Posterior cingulate gyrus (tissue), 11 donors: Measurements from ENCODE around the gene APAF1.

Experiments
- DNase-seq, 10 donors: peaks; one replicate each; pipeline versions ENCODE4 v3.0.0 to v3.0.0-alpha.2; 2020 to 2021; ENCODE audit warnings: mixed read lengths in 3 of 10
- intact Hi-C: fragments of 100-400 bp; cut with DNase I; formaldehyde crosslinking; loops from one replicate; pipeline ENCODE4 v1.15.1; 2023

APAF1 gene

GRCh38 chr12:98656289-98657101, 11.4 kb downstream of the APAF1 start:
- intact Hi-C loops: no loop called here
- no peak for DNase-seq

- DNase-seq: no peak
- intact Hi-C loops: no loop called here
Observed at GRCh38 chr12:98660521-98660920, 15.4 kb downstream of the APAF1 start.

DNA sequence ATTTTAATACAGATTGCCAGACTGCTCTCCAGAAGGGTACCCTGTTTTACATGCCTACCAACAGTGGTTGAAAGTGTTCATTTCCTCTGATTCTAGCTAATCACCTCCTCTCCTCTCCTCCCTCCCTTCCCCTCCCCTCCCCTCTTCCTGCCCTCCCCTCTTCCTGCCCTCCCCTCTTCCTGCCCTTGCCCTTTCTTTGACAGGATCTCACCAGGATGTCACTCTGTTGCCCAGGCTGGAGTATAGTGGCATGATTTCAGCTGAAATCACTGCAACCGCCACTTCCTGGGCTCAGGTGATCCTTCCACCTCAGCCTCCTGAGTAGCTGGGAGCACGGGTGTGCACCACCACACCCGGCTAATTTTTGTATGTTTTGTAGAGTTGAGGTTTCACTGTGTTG, 24.7 kb downstream of the APAF1 start:
- DNase-seq: no peak
- intact Hi-C loops: no loop called here

- no peak for DNase-seq
- intact Hi-C loops: no loop called here
Observed at GRCh38 chr12:98671459-98671858, 26.4 kb downstream of the APAF1 start.

DNA sequence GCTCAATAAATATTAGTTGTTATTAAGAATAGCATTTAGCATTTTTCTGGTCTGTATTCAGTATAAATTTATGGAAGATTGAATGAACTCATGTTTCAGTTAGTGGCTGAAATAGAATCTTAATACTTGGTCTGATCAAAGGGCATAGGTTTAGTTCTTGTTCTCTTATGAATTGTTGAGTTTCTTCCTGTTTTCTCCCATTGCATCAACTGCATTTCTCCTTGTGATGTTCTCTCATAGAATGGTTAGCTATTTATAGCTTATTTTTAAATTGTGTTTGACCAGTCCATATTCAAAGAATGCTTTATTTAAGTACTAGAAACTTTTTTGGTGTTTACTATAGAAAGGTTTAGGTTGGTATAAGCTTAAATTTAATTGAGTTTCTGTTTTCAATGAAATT, 29.8 kb downstream of the APAF1 start:
- intact Hi-C loops: no loop called here
- no peak for DNase-seq

DNA sequence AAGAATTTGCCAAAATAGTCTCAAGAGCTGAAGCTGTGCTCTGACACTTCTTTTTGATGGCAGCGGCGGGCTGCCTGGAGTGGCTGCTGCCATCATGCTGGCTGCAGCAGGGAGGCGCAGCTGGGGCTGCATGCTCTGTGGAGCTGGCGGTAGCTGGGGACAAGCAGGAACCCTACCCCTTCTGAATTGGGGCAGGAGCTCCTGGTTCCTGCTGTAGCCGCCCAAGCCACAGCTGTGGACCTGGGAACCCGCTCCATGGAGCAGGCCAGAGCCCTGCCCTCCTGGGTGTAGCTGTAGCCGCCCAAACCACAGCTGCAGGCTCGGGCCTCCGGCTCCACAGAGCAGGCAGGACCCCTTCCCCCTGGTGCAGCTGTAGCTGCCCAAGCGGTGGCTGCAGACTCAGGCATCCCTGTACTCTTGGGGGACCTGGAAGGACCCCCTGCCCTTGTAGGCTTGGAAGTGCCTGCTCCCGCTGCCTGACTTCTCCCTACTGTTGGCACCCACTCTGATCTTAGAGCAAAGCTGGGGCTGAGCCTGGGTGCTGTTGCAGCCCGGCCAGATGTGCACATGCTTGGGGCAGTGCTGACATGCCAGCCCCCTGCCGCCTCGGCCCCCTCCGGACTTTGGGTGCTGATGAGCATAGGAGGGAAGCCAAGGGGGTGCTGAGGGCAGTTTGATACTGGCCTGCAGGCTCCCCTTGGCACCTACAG, 33.3 kb downstream of the APAF1 start:
- peak in 1 of 10 donors; percentile 61 for DNase-seq
- intact Hi-C loops: no loop called here

- no peak for DNase-seq
- intact Hi-C loops: no loop called here
Observed at GRCh38 chr12:98678946-98679610, 34.0 kb downstream of the APAF1 start.

- DNase-seq: peak in 1 of 10 donors; percentile 47
- intact Hi-C loops: no loop called here
Observed at GRCh38 chr12:98679611-98680005, 34.5 kb downstream of the APAF1 start.

DNA sequence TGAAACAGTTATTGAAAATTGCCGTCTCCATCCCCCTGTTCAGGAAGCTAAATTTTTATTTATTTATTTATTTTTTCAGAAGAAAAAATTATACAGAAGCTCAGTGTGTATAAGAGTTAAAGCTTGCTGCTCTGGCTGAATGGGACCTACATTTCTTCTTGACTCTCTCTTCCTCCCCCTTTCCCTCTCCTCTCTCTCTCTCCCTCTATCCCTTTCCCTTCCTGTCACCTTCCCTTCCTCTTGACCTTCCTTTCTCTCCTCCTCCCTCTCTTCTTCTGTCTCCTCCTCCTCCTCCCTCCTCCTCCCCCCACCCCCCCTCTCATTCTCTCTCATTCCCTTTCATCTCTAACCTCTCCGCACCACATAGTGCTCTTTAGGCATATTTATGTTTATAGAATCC, 39.1 kb downstream of the APAF1 start:
- intact Hi-C loops: no loop called here
- no peak for DNase-seq

DNA sequence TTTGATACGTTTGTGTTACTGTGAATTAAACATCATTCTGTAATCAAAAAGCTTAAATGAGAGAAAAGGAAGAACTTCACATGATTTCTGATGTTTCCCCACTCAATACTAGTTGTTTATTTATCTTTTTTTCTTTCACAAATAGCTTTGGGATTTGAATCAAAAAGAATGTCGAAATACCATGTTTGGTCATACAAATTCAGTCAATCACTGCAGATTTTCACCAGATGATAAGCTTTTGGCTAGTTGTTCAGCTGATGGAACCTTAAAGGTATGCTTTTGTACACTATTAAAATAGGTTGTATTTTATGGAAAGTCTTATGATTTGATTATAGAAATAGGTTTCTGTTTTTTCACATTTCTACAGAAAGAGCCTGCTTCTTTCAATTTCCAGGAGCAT, 41.5 kb downstream of the APAF1 start:
- DNase-seq: no peak
- intact Hi-C loops: no loop called here

- intact Hi-C loops: no loop called here
- no peak for DNase-seq
Observed at GRCh38 chr12:98691351-98691750, 46.3 kb downstream of the APAF1 start.

- intact Hi-C loops: no loop called here
- DNase-seq: no peak
Observed at GRCh38 chr12:98696036-98696646, 51.1 kb downstream of the APAF1 start.

DNA sequence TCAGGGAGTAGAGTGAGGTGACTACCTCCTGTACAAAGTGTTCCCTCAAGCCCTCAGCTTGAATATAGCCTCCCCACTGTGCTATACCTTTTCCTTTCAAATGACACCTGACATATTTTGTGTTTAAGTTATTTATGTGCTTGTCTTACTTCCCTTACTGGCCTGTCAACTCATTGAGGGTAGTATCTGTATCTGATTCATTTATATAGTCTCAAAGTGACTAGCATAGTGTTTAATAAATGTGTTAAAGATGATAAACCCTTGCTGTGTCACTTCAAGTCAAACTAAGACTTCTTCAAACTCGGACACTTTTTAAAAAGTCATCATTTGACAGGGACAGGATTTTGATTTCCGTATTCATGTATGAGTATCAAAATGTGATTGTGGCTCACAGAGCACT, 52.1 kb downstream of the APAF1 start:
- intact Hi-C loops: no loop called here
- DNase-seq: no peak

DNA sequence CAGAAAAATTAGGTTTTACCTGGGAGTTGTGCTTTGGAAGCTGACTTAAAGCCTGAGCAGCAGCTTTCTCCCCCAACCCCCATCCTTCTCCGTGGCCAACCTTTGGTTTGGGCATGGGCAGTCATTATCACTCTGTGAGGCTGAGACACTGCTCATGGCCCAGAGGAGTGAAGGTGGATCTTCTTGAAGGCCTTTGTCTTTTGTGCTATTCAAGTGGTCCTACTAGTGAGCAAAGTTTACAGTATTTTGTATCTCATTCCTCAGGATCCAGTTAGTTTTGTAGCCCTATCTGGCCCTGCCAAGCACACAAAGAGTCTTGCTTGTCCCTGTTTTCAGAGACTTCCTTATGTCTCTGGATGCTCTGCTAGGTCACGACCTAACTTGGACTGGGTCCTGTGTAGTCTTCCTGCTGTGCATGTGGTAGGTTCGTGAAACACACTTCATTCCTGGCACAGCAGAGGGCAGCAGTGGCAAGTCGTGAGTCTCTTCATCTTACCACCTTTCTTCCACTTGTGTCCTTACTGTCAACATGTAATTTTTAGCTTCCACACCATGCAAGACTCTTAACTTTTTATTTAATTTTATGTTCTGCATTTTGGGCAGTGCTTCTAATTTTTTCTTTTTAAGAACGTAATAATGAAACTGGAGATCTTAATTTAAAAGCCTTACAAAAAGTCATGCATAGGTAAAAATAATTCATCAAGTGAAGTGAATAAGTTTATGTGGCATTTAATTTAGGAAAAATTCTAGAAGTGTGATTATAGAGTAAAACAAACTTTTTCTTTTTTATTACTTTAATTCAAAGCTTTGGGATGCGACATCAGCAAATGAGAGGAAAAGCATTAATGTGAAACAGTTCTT, 53.7 kb downstream of the APAF1 start:
- intact Hi-C loops: loop anchor here (2.0 kb wide), 1 partner anchor 240 kb away; no protein-coding TSS in a partner anchor
- peak; percentile 46 to 97 (median 75) for DNase-seq

GRCh38 chr12:98699586-98699985, 54.5 kb downstream of the APAF1 start:
- intact Hi-C loops: loop anchor here (2.0 kb wide), 1 partner anchor 239 kb away; no protein-coding TSS in a partner anchor
- DNase-seq: no peak

- DNase-seq: no peak
- intact Hi-C loops: loop anchor here (2.0 kb wide), 1 partner anchor 298 kb away; no protein-coding TSS in a partner anchor
Observed at GRCh38 chr12:98701166-98701565, 56.1 kb downstream of the APAF1 start.

- intact Hi-C loops: no loop called here
- DNase-seq: no peak
Observed at GRCh38 chr12:98709022-98709421, 63.9 kb downstream of the APAF1 start.

DNA sequence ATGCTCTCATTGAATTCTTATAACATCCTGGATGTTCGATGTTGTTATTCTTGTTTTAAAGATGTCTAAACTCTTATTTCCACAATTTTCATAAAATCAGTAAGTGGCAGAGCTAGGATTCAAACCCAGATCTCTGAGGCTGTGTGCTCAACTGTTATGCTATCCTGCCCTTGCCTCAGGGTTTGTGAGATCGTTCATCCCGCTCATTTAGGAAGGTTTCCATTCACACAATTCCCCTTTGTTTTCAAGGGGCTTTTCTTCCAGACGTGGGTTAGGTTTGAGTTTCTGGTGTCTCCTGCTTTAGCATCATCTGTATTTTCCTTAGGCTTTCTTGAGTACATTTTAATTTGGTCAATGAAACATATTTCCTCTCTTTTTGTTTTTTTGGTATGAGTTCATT, 69.3 kb downstream of the APAF1 start:
- intact Hi-C loops: no loop called here
- no peak for DNase-seq

- intact Hi-C loops: loop anchor here (10.0 kb wide), 1 partner anchor 215 kb away; no protein-coding TSS in a partner anchor
- DNase-seq: no peak
Observed at GRCh38 chr12:98719515-98720504, 74.7 kb downstream of the APAF1 start.
